HG02981 (cell line): ENCODE results near the gene RIN3.
A peak's percentile ranks its signal among the peaks of the same experiment; 100 is the strongest.

Source experiments
- ATAC-seq: cut with Tn5 transposase; IDR thresholded peaks from one replicate; pipeline ENCODE4 v1.9.1; 2021; ENCODE audit warnings: mild to moderate bottlenecking, moderate library complexity; ENCODE audit not compliant: unreplicated experiment

RIN3 gene

GRCh38 chr14:92513204-92513965 lies at the start of gene RIN3:
Gene RIN3, plus strand, starts transcription at chr14:92513781. Its CDS starts 152 bp downstream, at chr14:92513933.
- ATAC-seq, result peak; percentile 71

- no peak for ATAC-seq
Measured at GRCh38 chr14:92464156-92464555, 49.4 kb upstream of the RIN3 start.

GRCh38 chr14:92464716-92465115 lies 48.9 kb upstream of the RIN3 start:
- ATAC-seq, result no peak

GRCh38 chr14:92465353-92466055 lies 48.1 kb upstream of the RIN3 start:
- no peak for ATAC-seq

GRCh38 chr14:92466059-92466458 lies 47.5 kb upstream of the RIN3 start:
- no peak for ATAC-seq

- no peak for ATAC-seq
Measured at GRCh38 chr14:92469515-92469914, 44.1 kb upstream of the RIN3 start.

GRCh38 chr14:92470215-92470614 lies 43.4 kb upstream of the RIN3 start:
- ATAC-seq, result no peak

- ATAC-seq, result no peak
Measured at GRCh38 chr14:92470811-92471210, 42.8 kb upstream of the RIN3 start.

- no peak for ATAC-seq
Measured at GRCh38 chr14:92471919-92472318, 41.7 kb upstream of the RIN3 start.

- ATAC-seq, result no peak
Measured at GRCh38 chr14:92472860-92473259, 40.7 kb upstream of the RIN3 start.

- ATAC-seq, result no peak
Measured at GRCh38 chr14:92473261-92473968, 40.2 kb upstream of the RIN3 start.

GRCh38 chr14:92473969-92474535 lies 39.5 kb upstream of the RIN3 start:
- no peak for ATAC-seq

- no peak for ATAC-seq
Measured at GRCh38 chr14:92475037-92475436, 38.5 kb upstream of the RIN3 start.

GRCh38 chr14:92475451-92476187 lies 38.0 kb upstream of the RIN3 start:
- no peak for ATAC-seq

- ATAC-seq, result no peak
Measured at GRCh38 chr14:92480856-92481255, 32.7 kb upstream of the RIN3 start.

GRCh38 chr14:92481386-92481785 lies 32.2 kb upstream of the RIN3 start:
- no peak for ATAC-seq

- ATAC-seq, result no peak
Measured at GRCh38 chr14:92481811-92482555, 31.6 kb upstream of the RIN3 start.

- ATAC-seq, result no peak
Measured at GRCh38 chr14:92482621-92483319, 30.8 kb upstream of the RIN3 start.

GRCh38 chr14:92484132-92484823 lies 29.3 kb upstream of the RIN3 start:
- ATAC-seq, result no peak
